Measurements from ENCODE around the gene ERCC6L2. TPM values are rescaled to one million over a fixed set of nuclear protein-coding genes. Genes with fewer than 3 reads are reported as not detected.

Gene ERCC6L2
- total RNA-seq, 4 donors from 2014 or later, result 25.8 to 51.4 (median 36.4) TPM

GRCh38 chr9:95874303-95874988 lies 1.0 kb upstream of the ERCC6L2 start:
- 23 to 24% methylated on average over 10 of the region's 10 CpGs for WGBS, 2 donors
- H3K4me3 ChIP-seq (ENCODE audit: low read depth, poor library complexity, severe bottlenecking), result peak overlapping the region; percentile 90
- DNase-seq (ENCODE audit: low spot score in 2 of 2), result no peak
- intact Hi-C loops (cut with DNase I; ENCODE audit: low total_unique reads), result no loop called here
- TF ChIP-seq POLR2A (IDR thresholded peaks at IDR 0.05) (no peak), CTCF (IDR thresholded peaks at IDR 0.05) (no peak)

GRCh38 chr9:95874989-95875304 lies 544 bp upstream of the ERCC6L2 start:
- H3K4me3 ChIP-seq (ENCODE audit: low read depth, poor library complexity, severe bottlenecking), result peak overlapping the region; percentile 90
- intact Hi-C loops (cut with DNase I; ENCODE audit: low total_unique reads), result no loop called here
- peak; percentile 34 to 88 for DNase-seq (ENCODE audit: low spot score in 2 of 2)
- no peak for TF ChIP-seq CTCF (IDR thresholded peaks at IDR 0.05)
- 0 to 1% methylated on average over 20 of the region's 20 CpGs for WGBS, 2 donors

- intact Hi-C loops (cut with DNase I; ENCODE audit: low total_unique reads), result no loop called here
- no peak for DNase-seq (ENCODE audit: low spot score in 2 of 2)
- TF ChIP-seq CTCF (IDR thresholded peaks at IDR 0.05) (no peak), POLR2A (IDR thresholded peaks at IDR 0.05) (no peak)
- WGBS, 2 donors, result 0 to 1% methylated on average over 7 to 9 of the region's 9 CpGs
- peak overlapping the region; percentile 90 for H3K4me3 ChIP-seq (ENCODE audit: low read depth, poor library complexity, severe bottlenecking)
Measured at GRCh38 chr9:95876138-95876444, 600 bp downstream of the ERCC6L2 start.

GRCh38 chr9:95876595-95876994 lies 1.1 kb downstream of the ERCC6L2 start:
- WGBS, 2 donors, result 17 to 22% methylated on average over 3 of the region's 3 CpGs
- H3K4me3 ChIP-seq (ENCODE audit: low read depth, poor library complexity, severe bottlenecking), result no peak overlapping the region
- intact Hi-C loops (cut with DNase I; ENCODE audit: low total_unique reads), result no loop called here
- no peak for DNase-seq (ENCODE audit: low spot score in 2 of 2)
- TF ChIP-seq CTCF (IDR thresholded peaks at IDR 0.05) (no peak), POLR2A (IDR thresholded peaks at IDR 0.05) (no peak)

- no peak for TF ChIP-seq POLR2A (IDR thresholded peaks at IDR 0.05)
- TF ChIP-seq CTCF (IDR thresholded peaks at IDR 0.05), result no peak
- no peak for DNase-seq (ENCODE audit: low spot score in 2 of 2)
- intact Hi-C loops (cut with DNase I; ENCODE audit: low total_unique reads), result no loop called here
- WGBS, 2 donors, result 91 to 97% methylated on average over 1 of the region's 1 CpG
- H3K4me3 ChIP-seq (ENCODE audit: low read depth, poor library complexity, severe bottlenecking), result no peak overlapping the region
Measured at GRCh38 chr9:95877984-95878383, 2.5 kb downstream of the ERCC6L2 start.

GRCh38 chr9:95879591-95879990 lies 4.1 kb downstream of the ERCC6L2 start:
- intact Hi-C loops (cut with DNase I; ENCODE audit: low total_unique reads), result no loop called here

More at GRCh38 chr9:95879591-95879990, 4.1 kb downstream of the ERCC6L2 start:
- TF ChIP-seq POLR2A (IDR thresholded peaks at IDR 0.05) (no peak), CTCF (IDR thresholded peaks at IDR 0.05) (no peak)
- no peak overlapping the region for H3K4me3 ChIP-seq (ENCODE audit: low read depth, poor library complexity, severe bottlenecking)
- no peak for DNase-seq (ENCODE audit: low spot score in 2 of 2)
